ENCODE data around the gene MLLT10.

GRCh38 chr10:21518641-21519396 lies 15.2 kb upstream of the MLLT10 start:
- no peak for TF ChIP-seq CTCF (IDR thresholded peaks at IDR 0.05)
- TF ChIP-seq POLR2A (IDR thresholded peaks at IDR 0.05) = no peak

Measured in lower leg skin (tissue), 3 donors.